SHP77 treated with DMSO at 0.1 percent for 48 hours (cell line): ENCODE data around the gene EPG5.
"Not testable (repeated sequence)": the region's sequence is repeated elsewhere in the genome, so short reads cannot be mapped to it uniquely, and the experiment has no call there.

Experiments
- DNase-seq: peaks from one replicate; lab custom pipeline; 2025; lab: John Stamatoyannopoulos, UW

The EPG5 gene

GRCh38 chr18:45865466-45865865 lies 101.7 kb downstream of the EPG5 start:
- no peak for DNase-seq

DNA sequence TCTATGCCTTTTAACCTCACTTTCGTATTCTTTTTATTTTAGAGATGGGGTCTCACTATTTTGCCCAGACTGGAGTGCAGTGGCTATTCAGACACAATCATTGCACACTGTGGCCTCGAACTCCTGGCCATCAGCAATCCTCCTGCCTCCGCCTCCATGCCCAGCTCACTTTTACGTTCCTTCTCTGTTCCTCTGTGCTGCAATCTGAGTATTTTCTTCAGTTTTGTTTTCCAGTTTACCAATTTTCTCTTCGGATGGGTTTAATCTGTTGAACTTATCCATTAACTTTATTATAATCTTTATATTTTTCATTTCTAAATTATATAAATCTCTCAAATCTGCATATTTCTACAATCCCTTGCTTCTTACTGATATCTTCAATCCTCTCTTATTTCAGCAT lies 103.0 kb downstream of the EPG5 start:
- DNase-seq = no peak

DNA sequence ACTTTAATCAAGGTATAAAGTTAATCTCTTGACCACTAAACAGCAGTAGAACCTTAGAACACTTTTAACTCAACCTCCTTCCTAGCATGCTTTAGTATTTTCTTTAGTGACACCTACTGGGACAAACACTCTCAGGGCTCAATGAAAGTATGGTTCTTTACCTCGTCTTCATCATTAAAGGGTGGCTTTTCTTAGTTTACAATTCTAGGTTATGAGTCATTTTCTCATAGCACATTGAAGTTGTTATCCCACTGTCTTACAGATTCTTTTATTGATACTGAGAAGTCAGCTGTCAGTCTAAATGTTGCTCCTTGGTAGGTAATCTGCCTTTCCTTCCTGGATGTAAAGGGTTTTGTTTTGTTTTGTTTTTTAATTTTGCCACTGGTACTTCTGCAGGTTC lies 103.7 kb downstream of the EPG5 start:
- DNase-seq = no peak

DNA sequence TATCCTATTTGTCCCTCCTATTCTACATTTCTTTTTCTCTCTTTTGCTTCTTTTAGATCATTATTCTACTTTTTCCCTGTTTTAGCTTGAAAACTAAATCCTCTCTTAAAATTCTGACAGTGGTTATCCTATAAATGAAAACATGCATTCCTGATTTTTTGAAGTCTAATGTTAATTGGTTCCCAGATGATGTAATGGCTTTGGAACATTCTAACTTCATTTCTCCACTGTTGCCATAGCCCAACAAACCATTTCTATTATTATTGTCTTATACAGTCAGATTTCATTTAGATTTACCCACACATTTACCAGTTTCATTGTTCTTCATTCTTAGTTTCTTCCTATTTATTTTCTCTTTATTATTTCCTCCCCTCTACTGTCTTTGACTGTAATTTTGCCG lies 105.2 kb downstream of the EPG5 start:
- no peak for DNase-seq

GRCh38 chr18:45860971-45861370 lies 106.2 kb downstream of the EPG5 start:
- DNase-seq = no peak

GRCh38 chr18:45860492-45860891 lies 106.6 kb downstream of the EPG5 start:
- no peak for DNase-seq

DNA sequence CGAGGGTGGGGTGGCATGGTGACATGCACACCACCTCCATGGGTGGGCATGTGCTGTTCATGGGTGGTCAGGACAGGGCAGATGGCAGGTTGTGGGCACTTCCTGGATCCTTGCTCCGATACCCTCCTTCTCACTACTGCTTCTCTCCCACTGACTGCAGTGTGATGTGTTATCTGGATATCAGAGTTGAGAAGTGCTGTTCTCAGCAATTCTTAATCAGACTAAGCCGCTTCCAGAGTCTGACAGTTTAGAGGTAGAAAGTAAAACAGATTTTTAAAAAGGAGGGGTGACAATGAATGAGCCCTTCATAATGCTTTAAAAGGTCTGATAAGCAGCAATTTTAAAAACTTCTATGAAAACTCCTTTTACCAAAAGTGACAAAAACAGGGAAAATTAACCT lies 107.8 kb downstream of the EPG5 start:
- DNase-seq = no peak

DNA sequence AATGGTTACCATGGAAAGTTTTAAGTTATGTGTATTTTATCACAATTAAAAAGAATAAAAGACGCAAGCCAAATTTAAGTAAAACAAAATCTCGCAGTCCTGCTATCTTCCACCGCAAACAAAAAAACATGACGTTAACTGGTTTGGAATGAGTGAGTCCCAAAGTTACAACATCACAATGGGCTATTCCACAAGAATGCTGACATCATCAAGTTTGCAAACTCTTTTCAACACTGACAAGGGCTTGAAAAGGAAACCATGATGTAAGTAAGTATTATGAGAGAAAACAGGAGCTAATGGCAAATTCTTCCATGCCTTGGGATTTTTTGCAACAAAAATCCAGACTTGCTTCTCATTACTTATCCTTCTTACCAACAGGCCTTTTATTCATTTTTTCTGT lies 110.6 kb downstream of the EPG5 start:
- DNase-seq = no peak

DNA sequence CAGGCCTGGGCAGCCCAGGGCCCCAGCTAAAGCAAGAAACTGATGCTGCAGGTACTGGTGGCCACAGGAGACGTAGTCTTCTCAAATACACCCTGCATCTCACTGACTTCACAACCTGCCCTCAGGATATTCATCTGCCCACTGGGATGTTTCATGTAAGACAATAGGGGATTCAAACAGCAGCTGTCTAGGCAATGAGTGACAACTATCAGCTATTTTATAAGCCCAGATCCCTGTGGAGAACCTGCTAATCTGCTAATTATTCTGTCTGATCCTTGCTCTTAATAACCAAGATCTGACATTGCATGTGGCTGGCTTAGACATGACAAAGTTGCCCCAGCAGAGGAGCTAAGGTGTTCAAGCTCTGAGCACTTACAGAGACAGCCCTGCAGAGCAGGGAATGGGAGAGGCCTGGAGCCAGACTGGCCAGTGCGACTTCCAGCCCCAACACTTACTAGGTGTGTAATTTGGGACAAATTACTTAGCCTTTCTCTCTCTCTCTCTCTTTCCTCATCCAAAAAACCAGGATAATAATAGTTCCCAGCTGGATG lies 113.0 kb downstream of the EPG5 start:
- DNase-seq = no peak

- DNase-seq = no peak
These were observed 114.5 kb downstream of the EPG5 start for GRCh38 chr18:45852631-45853030.

GRCh38 chr18:45851161-45851925 lies 115.8 kb downstream of the EPG5 start:
- DNase-seq = no peak

GRCh38 chr18:45850021-45850420 lies 117.1 kb downstream of the EPG5 start:
- DNase-seq = no peak

DNA sequence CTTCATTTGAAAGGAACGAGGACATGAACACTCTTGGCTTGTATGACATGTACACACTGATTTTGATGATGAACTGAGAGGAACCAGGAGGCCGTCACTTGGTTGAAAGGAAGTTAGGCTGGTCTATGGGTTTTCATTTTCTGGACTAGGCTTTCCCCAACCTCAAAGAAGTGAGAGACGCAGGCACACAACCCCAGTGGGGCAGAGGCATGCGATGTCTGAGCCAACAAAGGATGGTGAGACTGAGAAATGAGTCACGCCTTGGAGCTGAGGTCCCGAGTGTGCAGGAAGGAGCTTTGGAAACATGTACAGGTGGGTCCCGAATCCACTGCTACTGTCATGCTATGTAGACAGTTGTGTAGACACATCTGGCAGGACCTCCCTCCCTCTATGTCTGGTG lies 117.6 kb downstream of the EPG5 start:
- no peak for DNase-seq

- DNase-seq = not testable (repeated sequence)
These were observed 118.5 kb downstream of the EPG5 start for GRCh38 chr18:45848643-45849042.

DNA sequence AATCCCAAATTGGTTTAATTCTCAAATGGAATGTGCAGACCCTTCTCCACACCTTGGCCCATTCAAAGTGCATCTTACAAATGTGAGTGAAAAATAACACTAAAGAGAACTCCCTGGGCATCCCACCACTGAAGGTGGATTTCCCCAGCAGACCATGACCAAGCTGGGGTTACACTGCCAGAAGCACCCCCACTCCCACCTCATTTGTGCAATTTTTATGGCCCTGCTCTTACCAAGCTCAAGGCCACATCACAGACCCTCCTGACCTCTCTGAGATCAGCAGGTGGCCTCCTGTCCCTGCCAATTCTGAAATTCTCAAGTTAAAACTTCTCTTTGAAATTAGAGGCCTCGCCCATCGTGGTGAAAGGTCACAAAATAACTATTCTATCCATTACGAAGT lies 120.0 kb downstream of the EPG5 start:
- no peak for DNase-seq

DNA sequence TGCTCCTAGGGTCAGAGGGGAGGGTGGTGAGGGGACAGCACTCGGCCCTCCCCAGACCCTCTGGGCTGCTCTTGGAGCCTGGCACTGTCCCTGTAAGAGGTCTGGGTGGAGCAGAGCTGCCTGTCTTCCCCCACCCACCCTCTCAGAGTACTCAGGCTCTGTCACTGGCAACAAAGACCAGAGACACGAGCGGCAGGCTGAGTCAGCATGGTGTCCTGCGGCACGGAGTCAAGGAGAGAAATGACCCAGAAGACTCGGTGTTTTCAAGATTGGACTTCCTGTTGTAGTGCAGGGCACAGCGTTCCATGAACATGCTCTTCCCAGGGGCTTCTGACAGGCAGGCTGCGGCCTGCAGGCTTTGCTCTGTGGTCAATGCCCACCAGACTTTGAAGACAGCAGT lies 121.7 kb downstream of the EPG5 start:
- DNase-seq = no peak

GRCh38 chr18:45844938-45845337 lies 122.2 kb downstream of the EPG5 start:
- no peak for DNase-seq

DNA sequence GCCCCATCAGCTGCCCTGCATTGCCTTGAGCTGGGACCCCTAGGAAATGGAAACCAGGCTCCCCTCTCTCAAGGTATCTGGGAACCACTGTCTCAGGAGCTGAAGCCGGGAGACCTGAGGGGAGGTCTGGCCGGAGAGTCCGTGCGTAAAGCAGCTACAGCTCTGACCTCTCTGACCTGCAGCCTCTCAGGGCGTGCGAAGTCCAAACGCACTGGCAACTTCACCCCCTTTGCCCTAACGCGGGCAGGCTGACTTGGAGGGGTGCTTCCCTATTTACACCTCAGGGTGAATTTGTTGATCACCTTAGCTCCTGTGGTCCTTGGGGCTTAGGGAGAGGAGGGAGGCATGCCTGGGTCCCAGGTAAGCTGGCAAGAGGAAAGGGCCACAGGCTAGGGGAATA lies 124.1 kb downstream of the EPG5 start:
- no peak for DNase-seq

DNA sequence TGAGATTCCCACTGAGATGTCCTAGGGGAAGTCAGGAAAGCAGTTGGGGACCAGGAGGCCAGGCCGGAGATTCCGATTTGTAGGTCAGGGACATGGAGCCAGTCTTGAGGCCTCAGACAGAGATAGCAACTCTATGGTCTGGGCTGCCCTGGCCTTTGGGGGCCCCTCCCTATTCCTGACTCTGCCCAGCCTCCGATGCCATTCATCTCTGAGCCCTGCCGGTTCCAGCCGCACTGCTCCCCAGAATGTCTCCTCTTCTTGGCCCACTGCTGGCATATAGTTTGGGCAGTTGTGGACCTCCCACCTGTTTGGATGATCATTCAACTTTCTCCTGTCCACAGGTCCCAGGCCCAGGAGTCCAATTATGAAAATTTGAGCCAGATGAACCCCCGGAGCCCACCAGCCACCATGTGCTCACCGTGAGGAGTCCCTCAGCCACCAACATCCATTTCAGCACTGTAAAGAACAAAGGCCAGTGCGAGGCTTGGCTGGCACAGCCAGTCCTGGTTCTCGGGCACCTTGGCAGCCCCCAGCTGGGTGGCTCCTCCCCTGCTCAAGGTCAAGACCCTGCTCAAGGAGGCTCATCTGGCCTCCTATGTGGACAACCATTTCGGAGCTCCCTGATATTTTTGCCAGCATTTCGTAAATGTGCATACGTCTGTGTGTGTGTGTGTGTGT lies 125.2 kb downstream of the EPG5 start:
- DNase-seq = no peak

DNA sequence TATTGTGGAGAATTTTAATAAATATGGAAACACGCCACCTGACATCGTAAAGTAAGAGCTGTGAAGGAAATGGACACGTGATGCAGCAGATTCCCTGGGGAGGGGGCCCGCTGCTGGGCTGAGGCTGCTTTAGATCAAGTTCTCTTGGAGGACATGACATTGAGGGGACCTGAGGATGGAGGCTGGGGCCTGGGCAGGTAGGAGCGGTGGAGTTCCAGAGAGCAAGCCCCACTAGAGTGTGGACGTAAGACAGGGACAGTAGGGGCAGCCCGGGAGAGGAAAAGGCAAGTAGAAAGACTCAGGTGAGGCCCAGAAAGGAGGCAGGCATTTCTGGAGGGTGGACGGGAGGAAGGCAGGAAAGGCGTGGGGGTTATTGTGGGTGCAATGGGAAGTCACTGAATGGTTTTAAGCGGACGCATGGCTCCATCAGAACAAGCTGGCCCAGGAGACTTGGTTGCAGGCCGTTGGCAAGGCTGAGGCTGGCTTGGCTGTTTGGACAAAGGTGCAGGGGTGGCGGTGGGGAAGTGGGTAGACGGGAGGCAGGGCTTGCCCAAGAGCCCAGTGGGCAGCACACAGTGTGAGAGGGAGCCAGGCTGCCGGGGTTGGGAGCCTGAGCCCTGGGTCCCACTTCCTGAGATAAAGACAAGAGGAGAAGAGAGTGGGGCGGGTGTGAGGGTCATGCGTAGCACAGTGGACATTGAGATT lies 125.9 kb downstream of the EPG5 start:
- DNase-seq = no peak

DNA sequence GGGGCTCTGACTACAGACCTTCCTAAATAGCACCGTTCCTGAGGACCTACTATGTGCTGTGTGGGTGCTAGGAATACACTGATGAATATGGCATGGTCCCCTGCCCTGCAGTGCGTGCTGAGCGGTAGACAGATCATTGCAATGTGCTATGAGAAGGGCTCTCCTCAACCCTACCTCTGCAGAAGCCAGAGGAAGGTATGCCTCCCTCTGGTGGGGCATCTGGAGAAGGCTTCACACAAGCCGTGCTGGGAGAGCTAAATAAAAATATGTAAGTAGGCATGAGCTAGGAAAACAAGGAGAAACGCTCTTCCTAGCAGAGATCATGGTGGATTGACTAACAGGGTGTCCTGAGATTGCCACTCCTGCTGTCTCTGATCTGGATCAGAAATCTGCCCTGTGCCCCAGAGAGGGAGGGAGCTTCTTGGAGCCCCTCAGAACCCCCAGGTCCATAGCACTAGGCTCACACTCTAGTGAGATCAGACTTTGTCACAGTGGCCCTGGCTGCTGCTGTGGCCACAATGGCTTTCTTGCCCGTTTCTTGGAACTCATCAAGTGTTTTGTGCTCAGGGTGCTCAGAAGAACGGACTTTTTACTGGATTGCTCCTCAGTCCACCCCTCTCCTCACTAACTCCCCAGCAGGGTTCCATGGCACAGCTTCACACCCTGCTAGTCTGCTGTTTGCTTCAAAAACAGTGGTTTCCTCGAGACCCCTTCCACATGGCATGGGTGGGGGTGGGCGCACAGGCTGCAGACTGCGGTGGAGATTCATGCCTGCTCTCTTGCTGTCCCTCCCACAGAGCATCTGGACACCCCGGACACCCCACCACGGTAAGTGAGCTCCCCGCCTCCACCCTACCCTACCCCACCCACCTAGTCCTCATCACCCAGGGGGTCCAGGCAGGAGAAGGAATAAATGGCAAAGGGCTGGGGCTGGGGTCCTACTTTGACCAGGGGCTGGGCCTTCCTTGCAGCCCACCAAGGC lies 127.4 kb downstream of the EPG5 start:
- DNase-seq = no peak
